HG03378 (cell line): ENCODE measurements around the gene ERBB4.

Experiments used
- ATAC-seq: cut with Tn5 transposase; IDR thresholded peaks from one replicate; pipeline ENCODE4 v1.9.1; 2021; ENCODE audit warnings: mild to moderate bottlenecking, moderate library complexity; ENCODE audit not compliant: unreplicated experiment

The ERBB4 gene

DNA sequence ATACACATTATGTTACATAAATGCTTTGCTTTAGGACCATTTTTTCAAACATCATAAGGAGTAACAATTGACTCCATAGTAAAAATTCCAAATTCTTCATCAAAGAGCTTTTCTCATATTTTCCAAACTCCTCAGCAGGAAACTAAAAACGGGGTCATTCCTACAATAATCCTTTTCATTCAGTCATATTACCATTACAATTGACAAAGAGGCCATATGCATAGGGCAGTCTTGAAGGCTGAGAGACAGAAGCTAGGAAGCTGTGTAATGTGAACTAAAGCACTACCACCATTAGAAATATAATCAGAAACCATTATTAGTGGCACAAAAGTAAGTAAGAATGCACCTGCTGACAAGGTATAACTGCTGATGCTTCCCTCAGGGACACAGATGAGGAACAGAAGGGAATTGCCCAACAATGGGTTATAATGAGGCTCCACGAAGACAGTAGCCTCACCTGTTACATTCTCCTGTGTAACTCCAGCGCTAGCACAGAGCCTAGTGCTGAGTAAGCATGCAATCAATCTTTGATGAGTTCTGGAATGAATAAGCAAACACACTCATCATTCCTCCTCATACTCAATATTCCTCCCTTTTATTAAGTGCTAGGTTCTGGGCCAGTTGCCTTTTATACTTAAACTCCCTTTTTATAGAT, 1039.9 kb downstream of the ERBB4 start:
- no peak for ATAC-seq

DNA sequence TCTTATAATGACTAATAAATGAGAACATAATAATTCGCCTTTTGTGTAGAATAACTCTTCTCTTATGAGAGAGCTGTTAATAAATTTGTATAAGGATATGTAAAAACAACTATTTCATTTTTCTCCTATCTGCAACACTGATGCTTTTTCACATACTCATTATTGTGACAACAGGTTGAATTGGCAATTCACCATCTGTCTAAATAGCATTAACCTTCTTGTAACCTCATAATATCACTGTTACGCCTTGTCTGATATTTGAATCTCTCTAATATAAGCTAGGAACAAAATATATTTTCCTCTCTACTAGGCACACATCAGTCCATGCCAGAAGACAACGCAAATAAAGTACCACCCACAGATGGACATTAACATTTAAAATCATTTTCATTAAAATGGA, 1043.3 kb downstream of the ERBB4 start:
- ATAC-seq, result no peak

DNA sequence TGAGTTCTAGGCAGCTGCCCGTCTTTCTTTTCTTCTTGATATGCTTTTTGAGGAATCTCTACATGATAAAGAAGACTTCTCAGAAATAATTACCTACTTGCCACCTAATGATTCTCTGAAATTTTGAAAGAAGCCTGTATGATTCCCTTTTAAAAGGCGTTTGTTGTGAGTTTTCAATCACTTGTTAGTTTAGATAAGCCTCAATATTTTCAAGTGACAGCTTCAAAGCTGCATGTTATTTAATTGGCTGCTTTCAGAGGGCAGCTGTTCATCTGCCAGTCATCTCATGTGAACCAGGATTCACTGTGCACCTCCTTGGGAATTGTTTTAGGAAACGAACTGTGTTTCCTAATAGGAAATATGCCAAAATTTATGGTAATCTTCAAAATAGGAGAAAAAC, 1044.1 kb downstream of the ERBB4 start:
- no peak for ATAC-seq

DNA sequence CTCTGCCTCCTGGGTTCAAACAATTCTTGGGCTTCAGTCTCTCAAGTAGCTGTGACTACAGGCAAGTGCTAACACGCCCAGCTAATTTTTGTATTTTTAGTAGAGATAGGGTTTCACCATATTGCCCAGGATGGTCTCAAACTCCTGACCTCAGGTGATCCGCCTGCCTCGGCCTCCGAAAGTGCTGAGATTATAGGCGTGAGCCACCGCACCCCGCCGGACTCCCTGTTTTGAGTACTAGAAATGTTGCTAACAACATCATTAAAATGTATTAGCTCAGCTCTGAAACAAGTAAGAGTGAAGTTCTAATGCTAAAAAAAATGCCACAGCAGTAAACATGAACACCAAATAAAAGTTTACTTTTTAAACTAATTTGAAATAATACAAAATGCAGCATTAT, 1044.5 kb downstream of the ERBB4 start:
- no peak for ATAC-seq

DNA sequence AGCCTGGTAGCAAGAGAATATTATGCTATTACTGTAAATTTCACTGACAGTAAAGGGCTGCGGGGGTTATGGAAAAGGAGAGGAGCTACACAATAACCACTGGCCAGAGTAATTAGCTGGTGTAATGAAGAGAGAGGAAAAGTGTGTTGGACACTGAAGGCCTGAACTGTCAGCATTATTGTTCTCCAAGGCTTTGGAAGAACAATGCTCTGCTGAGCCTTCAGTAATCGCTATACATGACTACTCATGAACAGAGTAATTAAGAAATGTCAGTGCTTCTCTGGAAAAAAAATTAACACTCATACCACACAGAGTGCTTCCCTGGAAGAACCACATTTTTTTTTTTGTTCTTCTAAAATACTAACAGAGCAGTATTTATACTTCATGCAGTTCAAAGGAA, 1050.9 kb downstream of the ERBB4 start:
- ATAC-seq, result no peak

DNA sequence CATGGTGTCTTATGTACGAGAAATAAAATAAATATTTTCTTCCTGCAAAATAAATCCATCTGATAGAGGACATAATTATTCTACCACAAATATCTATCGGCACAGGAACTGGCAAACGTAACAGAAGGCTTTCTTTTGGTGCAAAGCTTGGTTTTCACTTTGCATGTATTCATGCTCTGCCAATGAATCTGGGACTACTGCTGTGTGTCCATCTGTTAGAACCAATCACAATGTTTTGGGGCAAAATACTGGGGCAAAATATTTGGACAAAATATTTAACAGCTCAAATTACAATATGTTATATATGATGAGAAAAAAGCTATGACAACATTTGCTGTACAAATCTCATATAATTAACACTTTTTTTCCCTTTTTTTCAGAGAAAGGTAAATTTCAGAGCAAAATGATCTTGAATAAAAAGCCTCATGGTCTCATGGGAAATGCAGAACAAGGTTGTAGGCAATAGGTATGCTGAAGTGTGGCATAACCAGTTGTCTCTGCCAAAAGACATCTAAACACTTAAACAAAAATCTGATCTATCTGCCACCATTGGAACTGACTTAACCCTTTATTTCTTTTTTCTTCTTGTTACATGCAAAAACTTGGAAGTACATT, 1059.0 kb downstream of the ERBB4 start:
- no peak for ATAC-seq

DNA sequence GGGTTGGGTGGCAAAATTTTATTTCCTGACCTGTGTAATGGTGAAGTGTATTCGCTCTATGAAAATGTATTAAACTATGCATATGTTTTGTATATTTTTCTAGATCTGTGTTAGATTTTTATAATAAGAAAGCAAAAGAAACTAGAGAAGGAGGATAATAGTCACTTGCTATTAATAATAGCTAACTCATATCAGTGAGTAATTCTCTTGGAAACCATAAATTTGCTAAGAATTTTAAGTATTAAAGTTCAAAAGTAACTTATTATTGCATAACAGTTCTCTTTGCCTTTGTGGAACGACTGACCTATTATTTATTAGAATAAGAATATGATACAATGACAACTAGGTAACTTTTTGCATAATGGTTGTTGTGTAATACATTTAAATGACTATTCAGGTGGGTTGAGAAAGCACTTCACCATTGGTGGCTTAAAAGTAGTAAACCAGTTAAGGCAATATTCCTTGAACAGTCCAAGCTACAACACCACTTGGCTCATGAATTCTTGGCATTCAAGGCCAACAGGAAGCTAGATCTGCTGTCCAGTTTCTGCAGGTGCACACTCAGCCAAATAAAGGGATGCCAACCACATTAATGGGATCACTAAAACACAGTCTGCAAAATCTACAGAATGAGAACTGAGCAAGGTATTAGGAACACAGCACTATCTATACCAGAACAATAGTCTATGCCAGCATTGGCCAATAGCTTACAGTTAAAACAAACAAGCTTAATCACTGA, 1060.9 kb downstream of the ERBB4 start:
- ATAC-seq, result no peak

DNA sequence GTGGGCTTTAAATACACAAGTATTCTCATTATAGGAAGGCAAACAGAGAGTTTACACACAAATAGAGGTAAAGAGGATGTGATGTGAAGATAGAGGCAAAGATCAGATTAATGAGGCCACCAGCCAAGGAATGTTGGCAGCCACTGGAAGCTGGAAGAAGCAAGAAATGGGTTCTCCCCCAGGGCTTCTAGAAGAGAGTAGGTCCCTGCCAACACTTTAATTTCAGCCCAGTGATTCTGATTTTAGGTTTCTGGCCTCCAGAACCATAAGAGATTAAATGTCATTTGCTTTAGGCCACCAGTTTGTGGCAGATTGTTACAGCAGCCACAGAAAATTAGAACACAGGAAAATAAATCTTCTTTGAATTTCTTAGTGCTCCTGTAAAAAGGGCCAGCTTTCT, 1065.5 kb downstream of the ERBB4 start:
- ATAC-seq, result no peak

DNA sequence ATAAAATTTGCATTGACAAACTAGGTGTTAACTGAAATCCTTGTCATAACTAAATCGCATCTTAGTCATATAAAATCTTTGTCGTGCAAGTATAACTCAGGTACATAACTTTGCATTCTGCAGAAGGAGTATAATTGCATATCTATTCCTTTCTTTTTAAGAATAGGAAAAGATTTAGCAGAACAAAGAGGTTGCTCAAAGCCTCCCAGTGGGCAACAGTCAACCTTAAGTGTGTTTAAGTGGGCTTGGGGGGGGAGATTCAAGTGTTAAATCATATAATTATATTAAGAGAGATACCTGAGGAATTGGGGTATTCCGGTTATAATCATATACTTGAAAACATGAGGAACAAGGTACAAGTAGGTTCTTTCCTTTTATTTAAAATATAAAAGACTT, 1068.9 kb downstream of the ERBB4 start:
- no peak for ATAC-seq

DNA sequence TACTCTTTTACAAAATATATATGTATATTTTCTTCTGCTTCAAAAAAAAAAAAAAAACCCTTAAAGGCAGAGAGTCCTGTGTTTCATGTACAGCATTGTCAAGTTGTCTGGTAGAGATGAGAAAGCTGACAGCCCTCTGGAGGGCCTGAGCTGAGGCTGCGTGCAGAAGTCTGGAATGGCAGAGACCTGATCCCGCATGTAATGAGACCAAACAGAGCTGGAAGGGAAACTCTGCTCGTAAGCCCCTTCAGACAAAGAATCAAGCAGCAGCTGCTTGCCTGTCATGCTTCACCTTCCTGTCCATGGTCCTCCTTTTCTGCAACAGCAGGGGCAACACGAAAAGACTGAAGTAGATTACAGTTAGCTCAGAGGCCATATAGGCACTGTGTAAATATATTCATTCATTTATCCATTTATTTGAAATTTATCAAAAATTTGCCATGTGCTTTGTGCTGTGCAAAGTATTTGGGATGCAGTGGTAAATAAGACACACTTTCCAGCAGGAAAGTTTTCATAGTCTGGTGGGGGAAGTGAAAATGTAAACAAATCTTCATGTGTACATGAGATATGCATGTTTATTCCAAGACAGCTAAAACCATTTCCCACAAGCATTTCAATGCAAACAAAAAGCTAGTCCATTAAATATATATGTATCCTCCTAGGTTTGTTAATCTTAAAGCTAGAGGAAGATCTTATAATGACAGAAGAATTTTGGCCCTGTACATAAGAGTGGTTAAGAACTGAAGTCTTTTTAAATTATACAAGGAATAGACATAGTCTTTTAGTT, 1069.5 kb downstream of the ERBB4 start:
- no peak for ATAC-seq

DNA sequence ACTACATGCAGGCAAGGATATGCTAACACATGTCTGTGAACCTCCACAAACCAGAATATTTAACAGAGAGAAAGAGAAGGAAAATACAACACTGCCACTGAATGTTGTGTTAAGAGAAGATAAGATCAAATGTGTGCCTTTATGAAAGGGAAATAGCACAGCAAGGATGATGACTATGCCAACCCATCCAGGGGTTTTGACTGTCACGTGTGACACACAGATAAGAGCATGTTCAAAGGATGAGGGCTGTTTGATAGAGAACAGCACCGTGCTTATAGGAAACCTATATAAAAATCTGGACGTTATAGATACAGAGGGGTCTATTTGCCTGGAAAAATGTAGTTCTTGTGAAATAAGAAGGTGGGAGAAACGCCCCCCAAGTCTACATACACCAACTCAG, 1070.4 kb downstream of the ERBB4 start:
- ATAC-seq, result no peak

DNA sequence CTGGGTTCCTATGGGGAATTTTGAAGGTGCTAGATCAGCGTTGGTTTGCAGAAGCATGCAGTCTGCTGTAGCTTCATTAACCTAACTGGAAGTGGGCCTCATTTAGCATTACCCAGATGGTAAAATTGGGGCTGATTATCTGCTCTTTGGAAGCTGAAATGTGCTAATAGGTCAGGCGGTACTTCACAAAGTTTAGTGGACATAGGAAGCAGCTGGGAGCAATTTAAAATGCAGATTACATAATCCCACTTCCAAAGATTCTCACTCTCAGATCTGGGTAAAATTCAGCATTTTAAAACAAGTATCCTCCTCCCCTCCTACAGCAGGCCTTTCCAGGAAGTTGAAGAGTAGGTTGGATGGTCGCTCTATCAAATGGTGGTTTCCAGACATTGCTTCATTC, 1075.2 kb downstream of the ERBB4 start:
- no peak for ATAC-seq

DNA sequence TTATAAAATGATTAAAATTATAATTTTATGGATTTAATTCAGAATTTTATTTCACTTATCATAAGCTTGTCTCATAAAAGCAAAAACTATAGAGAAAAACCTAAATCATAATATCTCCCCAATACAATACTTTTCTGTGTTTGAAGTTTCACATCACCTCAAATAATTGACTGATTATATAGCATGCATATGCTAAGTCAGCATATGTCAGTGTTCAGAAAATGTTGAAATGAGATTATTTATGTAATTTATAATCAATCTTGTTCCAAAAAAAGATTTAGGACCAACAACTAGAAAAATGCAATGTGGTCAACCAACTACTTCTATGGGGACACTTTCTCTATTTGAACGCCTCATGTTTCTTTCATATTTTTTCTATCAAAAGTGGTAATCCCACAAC, 1079.6 kb downstream of the ERBB4 start:
- no peak for ATAC-seq

DNA sequence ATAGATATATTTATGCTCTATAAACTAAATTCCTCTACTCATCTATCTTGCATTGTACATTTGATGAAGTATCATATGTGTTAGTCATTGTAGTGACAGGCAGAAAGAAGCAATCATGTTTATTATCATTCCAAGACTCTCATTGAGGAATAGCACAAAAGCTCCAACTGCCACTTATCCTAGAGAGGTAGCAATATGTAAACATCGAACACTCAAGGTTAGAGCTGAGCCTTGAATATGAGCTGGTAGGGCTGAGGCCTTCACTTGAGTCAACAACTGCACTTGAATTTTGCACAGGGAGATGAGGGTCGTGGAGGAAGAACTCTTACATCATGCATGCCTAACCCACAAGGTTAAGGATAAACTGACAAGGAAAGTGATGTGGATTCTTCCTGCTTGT, 1081.3 kb downstream of the ERBB4 start:
- ATAC-seq, result no peak

DNA sequence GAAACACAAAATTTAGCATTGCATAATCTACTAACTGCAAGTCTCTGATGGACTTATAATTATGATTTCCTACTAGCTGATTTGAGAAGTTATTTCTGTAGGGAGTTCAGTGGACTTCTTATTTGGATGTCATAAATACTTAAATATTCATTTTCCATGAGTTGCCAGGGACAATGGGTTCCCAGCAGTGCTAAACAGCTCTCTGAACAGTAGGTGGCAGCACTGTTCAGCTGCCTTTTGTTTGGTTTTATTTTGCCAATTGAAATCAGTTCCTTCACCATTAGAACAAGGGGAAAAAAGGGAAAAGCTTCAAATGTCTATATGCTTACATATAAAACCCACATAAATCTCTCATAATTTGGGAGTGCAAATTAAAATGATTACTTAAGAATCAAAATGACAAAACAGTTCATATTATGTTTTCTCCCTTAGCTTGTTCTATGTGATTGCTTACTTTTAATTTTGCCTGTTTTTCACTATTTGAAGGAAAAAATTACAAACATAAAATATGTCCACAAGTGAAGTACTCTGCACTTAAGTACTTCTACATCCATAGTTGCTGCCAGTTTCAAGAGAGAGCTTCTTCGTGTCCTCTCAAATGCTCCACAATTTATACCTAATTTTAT, 1083.3 kb downstream of the ERBB4 start:
- ATAC-seq, result peak; percentile 70

DNA sequence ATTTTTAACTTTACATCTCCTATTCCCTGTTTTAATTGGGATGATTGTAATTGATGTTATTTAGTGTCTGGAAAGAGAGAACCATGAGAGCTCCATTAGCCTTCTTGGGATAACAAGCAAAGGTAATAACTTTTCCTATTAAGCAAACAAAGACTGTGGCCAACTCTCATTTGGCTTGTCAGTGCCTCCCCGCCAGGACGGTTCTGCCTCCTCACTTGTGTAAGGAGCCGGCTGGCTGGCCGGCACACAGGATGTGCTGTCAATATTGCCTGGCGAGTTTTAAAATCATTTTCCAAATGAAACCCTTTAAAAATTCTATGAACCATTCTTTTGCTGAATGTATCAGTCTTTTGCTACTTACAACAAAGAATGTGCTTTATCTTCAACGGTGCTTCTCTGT, 1083.9 kb downstream of the ERBB4 start:
- ATAC-seq, result no peak

DNA sequence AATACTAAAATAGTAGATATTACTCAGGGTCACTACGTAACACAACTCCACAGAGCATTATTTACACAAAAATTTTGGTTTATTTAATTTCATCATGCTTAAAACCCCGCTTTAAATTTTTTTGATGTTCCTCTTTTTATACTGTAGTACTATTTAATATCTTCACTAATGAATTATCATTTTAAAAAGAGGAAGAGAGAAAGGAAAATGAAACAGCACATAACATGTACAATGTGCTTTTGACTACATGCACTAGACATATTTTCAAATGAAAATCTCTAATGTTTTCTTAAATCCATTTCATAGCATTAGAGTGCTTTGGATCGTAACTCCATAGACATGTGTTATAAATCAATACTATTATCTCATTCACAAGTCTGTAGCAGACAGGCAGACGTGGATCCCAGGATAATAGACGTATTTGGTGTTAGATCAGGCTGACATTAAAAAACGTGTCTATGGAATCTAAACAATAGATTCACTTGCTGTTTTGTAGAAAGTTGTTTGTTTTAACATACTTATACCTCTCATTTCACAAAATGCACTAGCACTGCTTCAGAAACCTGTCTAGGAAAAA, 1085.2 kb downstream of the ERBB4 start:
- ATAC-seq, result no peak

DNA sequence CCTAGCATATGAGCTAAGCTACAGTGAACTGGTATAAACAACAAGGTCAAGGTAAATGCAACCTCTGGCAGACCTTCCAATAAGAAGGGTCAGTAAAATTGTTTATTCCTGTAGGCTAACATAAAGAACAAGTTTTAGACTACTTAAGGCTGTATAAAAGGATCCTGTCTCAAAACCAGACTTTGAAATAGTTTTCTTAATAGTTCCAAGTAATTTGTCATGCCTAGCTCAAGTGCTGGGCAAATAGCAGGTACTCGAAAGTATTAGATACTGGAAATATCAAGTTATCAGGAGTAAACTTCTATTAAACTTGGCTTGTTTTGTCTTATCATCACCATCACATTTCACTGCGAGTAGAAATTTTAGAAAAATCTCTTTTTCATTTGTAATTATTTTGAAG, 1087.0 kb downstream of the ERBB4 start:
- ATAC-seq, result no peak

DNA sequence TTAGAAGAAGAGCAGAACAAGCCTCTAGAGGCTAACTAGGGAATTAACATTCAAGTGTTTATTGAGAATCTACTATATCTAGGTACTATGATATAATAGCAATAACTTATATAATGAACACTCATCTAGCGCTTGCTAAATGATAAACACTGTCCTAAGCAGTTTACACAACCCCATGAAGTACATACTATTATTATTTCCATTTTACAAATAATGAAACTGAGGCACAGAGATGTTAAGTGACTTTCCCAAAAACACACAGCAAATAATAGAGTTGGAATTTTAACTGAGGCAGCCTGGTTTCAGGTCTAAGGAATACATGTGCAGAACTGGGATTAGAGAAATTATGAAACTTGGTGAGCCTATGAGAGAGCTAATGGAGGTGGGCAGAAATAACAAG, 1088.8 kb downstream of the ERBB4 start:
- no peak for ATAC-seq

DNA sequence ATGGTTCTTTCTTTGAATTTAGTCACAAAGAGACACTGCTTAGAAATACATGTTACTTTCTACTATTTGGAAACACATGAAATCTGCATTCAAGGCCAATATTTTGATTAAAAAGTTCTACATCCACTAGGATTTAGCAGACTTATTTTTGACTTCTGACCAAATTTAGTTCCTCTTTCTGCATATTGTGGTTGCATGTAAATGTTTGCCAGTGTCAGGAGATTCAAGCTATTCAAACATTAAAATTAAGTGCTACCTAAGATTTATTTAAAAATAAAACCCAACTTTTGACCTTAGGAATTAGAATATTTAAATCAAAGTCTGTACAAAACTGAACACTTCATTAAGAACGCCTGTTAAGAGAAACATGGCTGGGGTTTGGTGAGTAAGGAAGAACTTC, 1091.1 kb downstream of the ERBB4 start:
- no peak for ATAC-seq

DNA sequence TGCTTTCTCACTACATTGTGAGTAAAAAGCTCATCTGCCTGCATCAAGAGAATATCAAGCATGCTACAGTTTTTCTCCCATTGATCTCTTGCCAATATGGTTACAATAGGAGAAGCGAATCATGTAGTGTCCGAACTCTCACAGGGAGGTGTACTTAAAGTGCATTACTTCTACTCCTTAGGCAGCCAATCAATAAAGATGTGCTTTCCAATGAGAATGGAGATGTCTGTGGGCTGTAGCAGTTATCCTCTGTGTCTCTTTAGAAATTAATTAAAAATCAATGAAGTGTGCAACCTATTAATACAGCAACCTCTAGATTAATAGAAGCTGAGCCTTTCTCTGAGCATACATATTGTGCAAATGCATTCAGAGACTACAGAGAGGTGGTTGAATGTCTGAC, 1098.5 kb downstream of the ERBB4 start:
- no peak for ATAC-seq
